Measurements from ENCODE around the gene KAZN.

The KAZN gene

GRCh38 chr1:15028616-15029015 lies 430.1 kb downstream of the KAZN start:
- Histone ChIP-seq H3K36me3 (ENCODE audit: control insufficient read depth in 2 of 2, insufficient read depth in 1 of 2, low read length in 2 of 2) (no peaks in the 10 kb centered on the region), H3K4me1 (ENCODE audit: control insufficient read depth, insufficient read depth, low read length) (no peaks in the 10 kb centered on the region), H3K27ac (ENCODE audit: extremely low read depth, low read depth, low read length) (no peak overlapping the region), H3K4me3 (ENCODE audit: low read depth, low read length) (no peak overlapping the region), H3K9me3 (ENCODE audit: control insufficient read depth, insufficient read depth, low read depth, low read length) (no peaks in the 10 kb centered on the region)
- TF ChIP-seq REST (tag by site-specific recombination; IDR thresholded peaks at IDR 0.05): no peak
- TF ChIP-seq ZNF157 (tag by site-specific recombination; IDR thresholded peaks at IDR 0.05): no peak
- no peak for TF ChIP-seq ZBTB8A (tag by site-specific recombination; IDR thresholded peaks at IDR 0.05)
- no peak for TF ChIP-seq ZNF169 (tag by site-specific recombination; IDR thresholded peaks at IDR 0.05)
- no peak for TF ChIP-seq SCRT1 (tag by site-specific recombination; IDR thresholded peaks at IDR 0.05; ENCODE audit: borderline replicate concordance)
- TF ChIP-seq ZBTB6 (tag by site-specific recombination; IDR thresholded peaks at IDR 0.05): no peak
- TF ChIP-seq ZNF660 (tag by site-specific recombination; IDR thresholded peaks at IDR 0.05): no peak
- TF ChIP-seq PATZ1 (tag by site-specific recombination; IDR thresholded peaks at IDR 0.05): no peak
- TF ChIP-seq ZNF571 (tag by site-specific recombination; IDR thresholded peaks at IDR 0.05): no peak
- no peak for TF ChIP-seq SALL2 (tag by site-specific recombination; IDR thresholded peaks at IDR 0.05; ENCODE audit: borderline replicate concordance)
- TF ChIP-seq KLF17 (tag by site-specific recombination; IDR thresholded peaks at IDR 0.05): no peak
- TF ChIP-seq GLIS1 (tag by site-specific recombination; IDR thresholded peaks at IDR 0.05): no peak
- no peak for TF ChIP-seq ZBTB17 (tag by site-specific recombination; IDR thresholded peaks at IDR 0.05)
- no peak for TF ChIP-seq PBX3 (CRISPR knock-in tag; IDR thresholded peaks at IDR 0.05)
- TF ChIP-seq ZNF148 (tag by site-specific recombination; IDR thresholded peaks at IDR 0.05; ENCODE audit: borderline replicate concordance): no peak
- TF ChIP-seq KLF9 (tag by site-specific recombination; IDR thresholded peaks at IDR 0.05; ENCODE audit: low read depth): no peak
- CTCF ChIA-PET: interaction anchor here (0.9 to 3.2 kb wide), 8 partner anchors 7 to 593 kb away, joined by 3 to 23 read pairs (median 6); no protein-coding TSS in a partner anchor
- POLR2A ChIA-PET: no interaction called here

Data from HEK293 (cell line).